ENCODE results near the gene MSMO1.

Gene MSMO1

GRCh38 chr4:165375465-165375864, 48.0 kb downstream of the MSMO1 start:
- no peak overlapping the region for H3K27ac ChIP-seq
- no peak for TF ChIP-seq CTCF (conservative IDR thresholded peaks at IDR 0.05)

GRCh38 chr4:165378398-165378744, 50.9 kb downstream of the MSMO1 start:
- H3K27ac ChIP-seq, result peak overlapping the region; percentile 61
- no peak for TF ChIP-seq CTCF (conservative IDR thresholded peaks at IDR 0.05)

- TF ChIP-seq CTCF (conservative IDR thresholded peaks at IDR 0.05), result peak; percentile 75
- H3K27ac ChIP-seq, result peak within 1 kb of the TSS; percentile 61
Measured at GRCh38 chr4:165378745-165379677, 51.5 kb downstream of the MSMO1 start, which contains the start of gene CPE. Gene CPE (plus strand): TSS chr4:165379008. CDS start chr4:165379222, 214 bp downstream.

- no peak overlapping the region for H3K27ac ChIP-seq
- TF ChIP-seq CTCF (conservative IDR thresholded peaks at IDR 0.05), result no peak
Measured at GRCh38 chr4:165379678-165380064, 52.2 kb downstream of the MSMO1 start.

- no peak for TF ChIP-seq CTCF (conservative IDR thresholded peaks at IDR 0.05)
- no peak overlapping the region for H3K27ac ChIP-seq
Measured at GRCh38 chr4:165380805-165381204, 53.3 kb downstream of the MSMO1 start.

GRCh38 chr4:165381821-165382373, 54.4 kb downstream of the MSMO1 start:
- no peak for TF ChIP-seq CTCF (conservative IDR thresholded peaks at IDR 0.05)

GRCh38 chr4:165382640-165383039, 55.2 kb downstream of the MSMO1 start:
- no peak for TF ChIP-seq CTCF (conservative IDR thresholded peaks at IDR 0.05)
- H3K27ac ChIP-seq, result no peak overlapping the region

More at GRCh38 chr4:165381821-165382373, 54.4 kb downstream of the MSMO1 start:
- no peak overlapping the region for H3K27ac ChIP-seq
